Measurements from ENCODE around the gene MYT1.

DNA sequence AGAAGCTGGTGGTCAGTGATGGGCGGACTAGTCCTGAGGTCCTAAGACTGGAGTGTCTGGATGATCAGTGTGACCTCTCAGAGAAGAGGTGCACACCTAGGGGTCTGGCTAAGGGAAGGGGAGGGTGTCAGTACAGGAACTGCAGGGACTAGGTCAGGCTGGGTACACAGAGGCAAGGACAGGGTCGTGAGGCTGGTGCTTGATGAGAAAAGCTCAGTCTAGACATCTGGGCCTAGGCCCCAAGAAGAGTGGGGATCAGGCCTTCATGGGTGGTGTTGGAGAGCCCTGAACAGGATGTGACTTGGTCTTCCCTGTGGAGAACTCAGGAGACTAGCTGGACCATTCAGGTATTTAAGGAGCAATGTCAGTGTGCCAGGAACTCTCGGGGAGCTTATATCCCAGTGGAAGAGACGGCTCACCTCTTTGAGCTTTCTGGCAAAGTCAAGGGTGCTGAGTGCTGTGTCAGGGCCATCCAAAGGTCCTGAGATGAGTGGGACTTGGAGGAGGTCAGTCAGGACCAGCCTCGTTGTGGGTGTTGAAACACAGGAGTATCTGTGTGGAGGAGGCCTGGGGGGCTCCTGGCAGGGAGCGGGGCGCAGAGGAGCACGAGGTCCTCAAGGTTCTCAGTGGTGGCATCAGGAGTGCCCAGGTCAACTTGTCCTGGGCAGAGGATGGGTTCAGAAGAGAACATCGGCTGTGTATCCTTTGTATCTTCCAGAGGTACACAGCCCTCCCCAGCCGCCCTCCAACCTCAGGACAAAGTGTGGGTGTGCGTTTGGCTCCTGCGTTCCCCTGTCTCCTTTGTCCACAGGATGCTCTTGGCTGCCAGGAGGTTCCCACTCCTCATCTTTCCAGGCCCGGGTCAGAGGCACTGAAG is 13.3 kb upstream of the MYT1 start:
- TF ChIP-seq, protein P1, sequence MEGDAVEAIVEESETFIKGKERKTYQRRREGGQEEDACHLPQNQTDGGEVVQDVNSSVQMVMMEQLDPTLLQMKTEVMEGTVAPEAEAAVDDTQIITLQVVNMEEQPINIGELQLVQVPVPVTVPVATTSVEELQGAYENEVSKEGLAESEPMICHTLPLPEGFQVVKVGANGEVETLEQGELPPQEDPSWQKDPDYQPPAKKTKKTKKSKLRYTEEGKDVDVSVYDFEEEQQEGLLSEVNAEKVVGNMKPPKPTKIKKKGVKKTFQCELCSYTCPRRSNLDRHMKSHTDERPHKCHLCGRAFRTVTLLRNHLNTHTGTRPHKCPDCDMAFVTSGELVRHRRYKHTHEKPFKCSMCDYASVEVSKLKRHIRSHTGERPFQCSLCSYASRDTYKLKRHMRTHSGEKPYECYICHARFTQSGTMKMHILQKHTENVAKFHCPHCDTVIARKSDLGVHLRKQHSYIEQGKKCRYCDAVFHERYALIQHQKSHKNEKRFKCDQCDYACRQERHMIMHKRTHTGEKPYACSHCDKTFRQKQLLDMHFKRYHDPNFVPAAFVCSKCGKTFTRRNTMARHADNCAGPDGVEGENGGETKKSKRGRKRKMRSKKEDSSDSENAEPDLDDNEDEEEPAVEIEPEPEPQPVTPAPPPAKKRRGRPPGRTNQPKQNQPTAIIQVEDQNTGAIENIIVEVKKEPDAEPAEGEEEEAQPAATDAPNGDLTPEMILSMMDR (IDR thresholded peaks at IDR 0.05; ENCODE audit: low read length) = no peak
- TF ChIP-seq EZH2phosphoT487 (IDR thresholded peaks at IDR 0.05; ENCODE audit: low read length) = no peak
- TF ChIP-seq EZH2 (optimal IDR thresholded peaks at IDR 0.05; ENCODE audit: low read depth, low read length) = no peak
